CD4-positive, alpha-beta T cell treated with Interleukin-6 for 4 hours (primary cell): ENCODE measurements around the gene ASB5.
"Not testable (repeated sequence)": the region's sequence is repeated elsewhere in the genome, so short reads cannot be mapped to it uniquely, and the experiment has no call there.

Source experiments
- DNase-seq: peaks from one replicate; pipeline ENCODE4 v3.0.0-alpha.2; 2020; ENCODE audit warnings: mixed read lengths

The ASB5 gene, protein sequence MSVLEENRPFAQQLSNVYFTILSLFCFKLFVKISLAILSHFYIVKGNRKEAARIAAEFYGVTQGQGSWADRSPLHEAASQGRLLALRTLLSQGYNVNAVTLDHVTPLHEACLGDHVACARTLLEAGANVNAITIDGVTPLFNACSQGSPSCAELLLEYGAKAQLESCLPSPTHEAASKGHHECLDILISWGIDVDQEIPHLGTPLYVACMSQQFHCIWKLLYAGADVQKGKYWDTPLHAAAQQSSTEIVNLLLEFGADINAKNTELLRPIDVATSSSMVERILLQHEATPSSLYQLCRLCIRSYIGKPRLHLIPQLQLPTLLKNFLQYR

DNA sequence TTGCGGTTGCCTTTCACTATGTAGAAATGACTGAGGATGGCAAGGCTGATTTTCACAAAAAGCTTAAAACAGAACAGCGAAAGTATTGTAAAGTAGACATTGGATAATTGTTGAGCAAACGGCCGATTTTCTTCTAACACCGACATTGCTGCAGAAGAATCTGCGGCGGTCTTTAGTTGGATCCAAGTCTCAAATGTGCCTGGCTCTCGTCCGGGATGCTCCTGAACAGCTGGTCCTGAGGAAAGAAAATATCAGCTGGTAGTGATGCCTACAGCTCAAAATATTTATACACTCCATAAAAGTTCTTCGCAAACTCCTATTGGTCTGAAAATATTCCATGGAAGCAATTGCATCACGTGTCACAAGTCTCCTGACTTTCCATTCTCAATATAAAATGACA lies at the start of gene ASB5:
ASB5 (minus strand) TSS at position 260 of the 400 bp plus-strand sequence; CDS start at position 146, 114 bp downstream.
- DNase-seq: no peak

DNA sequence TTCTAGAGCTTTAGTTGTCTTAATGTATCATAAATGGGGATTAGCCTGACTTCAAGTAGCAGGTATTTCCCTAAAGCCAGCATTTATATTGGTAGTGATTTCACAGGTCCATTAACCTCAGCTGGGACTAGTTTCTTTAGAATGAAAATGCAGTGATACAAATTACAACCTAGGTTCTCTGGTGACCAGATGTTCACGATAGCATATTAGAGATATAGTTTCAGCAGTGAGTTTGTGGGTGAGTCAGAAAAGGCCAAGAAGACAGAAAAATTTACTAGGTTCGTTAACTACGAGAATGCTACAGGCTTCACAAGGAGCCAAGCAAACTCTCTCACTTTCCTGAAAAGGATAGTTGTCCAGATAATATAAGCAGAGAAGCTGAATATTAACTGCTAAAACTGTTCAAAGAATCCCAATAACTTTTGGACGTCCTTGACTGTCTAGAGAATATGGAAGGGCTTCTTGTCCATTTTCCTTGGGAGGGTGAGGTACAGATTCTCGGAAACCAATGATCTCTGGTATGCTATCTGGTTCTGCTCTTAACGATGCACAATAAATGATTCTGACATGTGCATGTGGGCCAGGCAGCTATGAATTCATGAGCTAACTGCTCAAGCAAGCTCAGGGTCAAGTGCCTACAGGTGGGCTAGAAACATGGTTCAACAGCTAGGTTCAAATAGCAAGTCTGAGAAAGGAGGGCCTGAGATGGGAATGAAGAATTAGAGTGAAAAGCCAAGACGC lies 44.7 kb upstream of the ASB5 start:
- DNase-seq: no peak

DNA sequence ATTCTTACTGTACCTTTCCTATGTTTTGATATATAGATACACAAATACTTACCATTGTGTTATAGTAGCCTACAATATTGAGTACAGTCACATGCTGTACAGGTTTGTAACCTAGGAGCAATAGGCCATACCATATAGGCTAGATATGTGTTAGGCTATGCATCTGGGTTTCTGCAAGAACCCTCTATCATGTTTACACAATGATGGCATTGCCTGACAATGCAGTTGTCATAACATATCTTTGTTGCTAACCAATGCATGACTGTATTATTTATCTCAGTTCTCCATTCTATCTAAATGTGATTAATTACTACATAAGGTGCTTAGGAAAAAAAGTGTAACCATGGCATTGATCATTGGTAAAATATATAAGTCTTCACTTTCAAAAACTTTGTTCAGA lies 40.8 kb upstream of the ASB5 start:
- DNase-seq: no peak

DNA sequence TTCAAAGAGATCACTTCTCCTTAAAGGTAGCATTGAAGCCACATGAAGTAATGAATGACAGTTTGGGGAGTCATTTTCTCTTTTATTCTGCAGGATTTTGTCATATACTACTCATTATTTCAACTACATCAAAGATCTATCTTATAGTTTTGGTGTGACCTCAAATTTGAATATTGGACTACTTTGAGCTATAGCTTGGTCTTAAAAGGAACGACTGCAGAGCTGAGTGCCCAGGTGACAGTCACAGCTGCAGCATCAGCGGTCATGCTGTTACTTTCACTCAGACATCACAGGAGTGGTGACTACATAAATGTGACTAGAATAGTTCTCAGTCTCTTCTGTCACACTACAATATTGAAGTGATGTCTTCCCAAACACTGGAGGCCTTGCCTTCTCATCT lies 40.0 kb upstream of the ASB5 start:
- DNase-seq: no peak

DNA sequence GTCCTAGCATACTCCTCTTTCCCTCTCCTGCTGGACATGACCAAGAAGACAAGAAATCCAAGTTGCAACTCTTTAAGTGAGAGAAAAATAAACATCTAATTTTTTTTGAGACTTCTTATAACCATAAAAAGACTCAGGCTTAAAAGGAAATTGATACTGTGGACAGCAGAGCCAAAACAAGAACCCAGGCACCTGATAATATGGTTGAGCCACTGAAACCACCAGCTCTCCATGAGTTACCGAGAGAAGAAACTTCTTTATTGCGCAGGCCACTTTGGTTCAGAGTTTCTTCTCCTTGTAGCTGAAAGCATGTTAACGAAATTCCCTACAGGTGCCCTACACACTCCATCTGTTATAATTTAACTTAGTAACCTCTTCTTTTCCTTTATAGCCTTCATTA lies 39.4 kb upstream of the ASB5 start:
- DNase-seq: no peak

DNA sequence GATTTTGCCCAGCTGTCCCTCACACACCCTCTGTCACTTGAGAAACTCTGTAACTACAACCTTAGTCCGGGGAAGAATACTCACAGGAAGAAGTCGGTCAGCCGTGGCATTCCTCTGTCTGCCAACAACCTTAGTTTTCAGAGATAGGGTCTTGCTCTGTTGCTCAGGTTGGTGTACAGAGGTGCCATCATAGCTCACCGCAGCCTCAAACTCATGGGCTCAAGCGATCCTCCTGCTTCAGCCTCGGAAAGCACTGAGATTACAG lies 38.6 kb upstream of the ASB5 start:
- no peak for DNase-seq

DNA sequence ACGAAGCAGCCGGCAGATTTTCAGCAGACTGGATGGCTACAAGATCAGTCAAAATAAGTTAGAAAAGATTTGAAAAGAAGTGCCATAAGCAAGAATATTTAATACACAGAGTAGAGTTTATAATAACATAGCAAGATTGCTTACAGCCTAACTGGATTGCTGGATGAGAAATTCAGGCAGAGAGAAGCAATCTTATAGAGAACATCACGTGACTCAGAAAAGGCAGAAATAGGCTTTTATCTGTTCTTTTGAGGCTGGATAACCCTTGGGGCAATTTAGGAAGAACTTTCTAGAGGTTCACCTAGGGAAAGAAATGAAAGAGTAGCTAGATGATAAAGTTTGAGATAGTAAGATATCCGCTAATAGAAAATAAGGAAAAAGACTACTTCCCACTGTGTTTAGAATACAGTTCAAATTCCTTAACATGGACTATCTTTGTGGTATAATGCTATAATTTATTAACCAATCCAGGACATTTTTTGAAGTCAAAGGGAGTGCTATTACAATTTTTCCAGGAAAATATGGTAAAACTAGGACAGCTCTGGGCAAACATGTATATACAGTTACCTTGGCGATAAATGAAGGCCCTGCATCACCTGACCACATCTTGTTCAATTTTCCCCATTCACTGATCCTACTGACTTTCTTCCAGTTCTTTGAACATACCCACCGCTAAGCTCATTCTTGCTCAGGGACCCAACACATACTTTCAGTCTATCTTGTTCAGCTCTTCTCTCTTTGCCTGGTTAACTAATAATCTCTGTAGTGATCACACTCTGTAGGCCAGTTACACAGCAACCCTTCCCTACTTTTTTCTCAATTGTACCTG lies 38.0 kb upstream of the ASB5 start:
- DNase-seq: no peak

DNA sequence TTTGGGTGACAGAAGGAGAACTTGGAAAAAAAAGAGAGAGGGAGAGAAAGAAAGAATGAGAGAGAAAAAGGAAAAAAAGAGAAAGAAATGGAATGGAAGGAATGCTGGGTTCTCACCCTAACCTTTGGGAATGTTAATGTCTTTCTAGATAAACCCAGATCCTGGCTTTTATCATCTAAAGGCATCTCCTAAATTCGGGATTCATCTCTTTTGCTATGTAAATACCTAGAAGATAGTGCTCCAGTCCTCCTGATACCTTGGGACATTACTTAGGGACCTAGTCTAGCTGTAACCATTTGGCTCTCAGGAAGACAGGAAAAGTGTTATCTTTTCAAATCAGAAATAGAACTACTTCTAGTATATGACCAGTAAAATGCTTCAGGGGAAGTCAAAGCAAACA lies 34.9 kb upstream of the ASB5 start:
- DNase-seq: no peak

DNA sequence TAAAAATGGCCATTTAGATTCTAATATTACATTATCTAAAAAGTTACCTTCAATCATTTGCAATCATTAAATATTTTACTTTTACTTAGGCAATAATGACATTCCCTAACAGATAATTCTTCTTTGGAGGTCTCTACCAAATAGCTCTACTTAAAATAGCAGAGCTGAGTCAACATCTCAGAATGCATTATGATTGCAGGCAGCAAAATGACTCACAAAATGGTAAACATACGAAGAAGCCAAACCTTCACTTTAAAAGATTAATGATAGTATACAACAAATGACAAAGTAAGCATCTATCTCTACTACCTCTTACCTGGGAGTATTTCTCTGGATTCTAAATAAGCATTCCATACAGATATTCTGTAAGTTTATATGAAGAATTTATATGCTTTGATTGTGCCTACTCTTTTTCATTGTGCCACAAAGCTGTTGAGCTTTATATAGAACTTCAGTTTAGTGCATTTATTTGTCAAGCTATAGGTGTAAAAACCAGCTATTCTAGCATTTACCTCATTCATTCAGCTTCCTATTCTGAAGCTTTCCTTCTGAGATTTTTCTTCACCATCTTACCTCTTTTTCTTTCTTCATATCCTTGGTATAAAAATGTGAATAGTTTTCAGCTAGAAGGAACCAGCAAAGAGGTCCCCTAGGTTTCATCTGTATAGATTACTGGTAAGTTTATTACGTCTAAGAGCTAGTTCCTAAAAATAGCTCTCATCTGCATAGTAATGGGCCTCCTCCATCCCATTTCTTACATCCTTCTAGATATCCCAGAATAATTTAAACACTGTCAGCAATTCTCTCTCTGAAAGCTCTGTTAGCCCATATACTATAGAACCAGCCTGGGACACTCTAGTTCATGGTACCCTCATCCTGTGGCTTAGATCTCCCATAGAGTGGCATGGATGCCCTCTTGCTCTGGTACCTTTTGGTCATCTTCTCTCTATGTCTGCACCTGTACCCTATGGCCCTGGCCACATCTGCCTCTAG lies 33.6 kb upstream of the ASB5 start:
- no peak for DNase-seq

DNA sequence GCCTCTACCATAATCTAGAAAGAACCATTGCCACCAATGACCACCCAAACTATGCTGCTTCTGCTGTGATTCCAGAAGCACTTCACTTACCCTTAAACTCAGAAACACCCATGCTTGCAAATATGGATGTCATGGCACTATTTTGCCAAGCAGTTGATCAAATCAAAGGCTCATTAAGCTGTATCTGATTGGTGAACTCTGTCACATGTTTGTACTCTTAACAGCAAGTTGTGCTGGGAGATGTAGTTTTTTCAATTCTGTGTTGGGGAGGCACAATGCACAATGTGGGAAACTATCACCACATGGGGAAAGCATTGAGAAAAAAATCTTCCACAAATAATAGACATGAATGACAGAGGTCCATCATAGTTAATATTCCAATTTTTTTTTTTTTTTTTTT lies 31.5 kb upstream of the ASB5 start:
- no peak for DNase-seq

DNA sequence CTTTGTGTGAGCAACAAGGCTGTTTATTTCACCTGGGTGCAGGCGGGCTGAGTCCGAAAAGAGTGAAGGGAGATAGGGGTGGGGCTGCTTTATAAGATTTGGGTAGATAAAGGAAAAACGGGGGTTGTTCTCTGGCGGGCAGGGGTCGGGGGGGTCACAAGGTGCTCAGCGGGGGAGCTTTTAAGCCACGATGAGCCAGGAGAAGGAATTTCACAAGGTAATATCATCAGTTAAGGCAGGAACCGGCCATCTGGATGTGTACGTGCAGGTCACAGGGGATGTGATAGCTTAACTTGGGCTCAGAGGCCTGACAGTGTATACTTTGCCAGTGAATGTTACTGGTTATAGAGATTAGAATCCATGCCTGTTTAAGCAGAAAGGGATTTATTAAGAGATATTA lies 31.0 kb upstream of the ASB5 start:
- no peak for DNase-seq

DNA sequence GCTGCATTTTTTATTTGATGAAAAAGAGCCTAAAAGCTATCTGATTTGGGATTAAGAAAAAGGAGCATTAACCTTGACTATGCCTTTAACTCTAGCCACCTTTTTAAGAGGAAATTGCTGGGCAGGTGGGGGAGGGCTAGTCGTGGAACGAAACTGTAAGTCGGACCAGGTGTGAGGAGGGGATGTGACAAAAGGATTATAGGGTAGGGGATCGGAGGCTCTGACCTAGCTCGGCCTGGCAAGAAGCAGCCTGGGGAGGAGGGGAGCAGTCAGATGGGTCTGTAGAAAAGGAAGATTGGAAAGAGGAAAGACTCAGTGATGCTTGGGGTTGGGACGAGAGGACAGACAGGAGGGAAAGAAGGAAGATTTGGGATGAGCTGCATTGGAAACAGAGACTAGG lies 29.6 kb upstream of the ASB5 start:
- DNase-seq: no peak

DNA sequence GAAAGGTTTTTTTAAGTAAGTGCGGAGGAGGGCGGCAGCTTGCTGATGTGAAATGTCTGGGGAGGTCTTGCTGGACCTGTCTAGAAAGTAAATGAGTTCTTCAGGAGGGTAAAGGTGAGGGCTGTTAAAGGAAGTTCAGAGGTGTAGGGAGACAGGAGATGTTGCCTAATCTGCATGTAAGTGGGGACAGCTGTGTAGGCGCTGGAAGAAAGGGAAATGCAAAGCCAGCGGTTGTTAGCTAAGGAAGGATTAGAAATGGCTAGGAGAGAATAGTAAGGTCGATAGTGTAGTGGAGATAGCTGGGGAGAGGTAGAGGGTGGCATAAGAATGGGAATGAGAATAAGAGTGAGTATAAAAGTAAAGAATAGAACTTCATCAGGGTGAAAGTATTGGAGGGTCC lies 26.9 kb upstream of the ASB5 start:
- DNase-seq: not testable (repeated sequence)

DNA sequence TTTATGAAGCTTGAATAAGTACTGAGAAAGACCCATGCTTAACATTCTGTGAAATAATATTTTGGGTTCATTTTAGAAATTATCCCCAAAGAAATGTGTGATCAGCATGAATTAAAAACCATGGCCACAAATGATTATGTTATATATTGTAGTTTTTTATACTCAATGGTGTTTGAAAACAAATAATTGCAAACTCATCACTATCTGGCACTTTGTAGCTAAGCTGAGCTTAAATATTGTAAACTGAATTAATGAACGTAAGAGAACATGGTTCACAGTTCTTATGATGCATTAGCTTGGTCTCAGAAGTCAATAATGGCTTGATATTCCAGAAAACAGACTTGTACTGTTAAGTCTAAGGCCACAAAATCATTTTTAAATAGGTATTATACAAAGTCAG lies 24.6 kb upstream of the ASB5 start:
- no peak for DNase-seq

DNA sequence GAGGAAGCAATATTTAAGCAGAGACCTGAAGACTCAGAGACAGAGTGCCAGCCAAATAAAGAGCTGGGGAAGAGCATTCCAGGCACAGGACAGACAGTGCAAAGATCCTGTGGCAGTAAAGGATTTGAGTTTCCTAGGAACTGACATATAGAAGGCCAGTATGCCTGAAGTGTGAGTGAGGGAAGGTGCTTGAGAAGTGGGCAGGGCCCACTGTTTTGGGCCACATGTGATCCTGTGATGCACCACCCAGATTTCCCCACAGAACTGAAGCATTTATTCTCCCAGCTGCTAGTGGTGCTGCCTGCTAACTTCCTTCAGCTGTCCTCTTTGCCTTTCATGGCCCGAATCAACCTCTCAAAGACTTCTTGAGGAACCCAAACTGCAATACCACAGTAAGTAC lies 23.9 kb upstream of the ASB5 start:
- no peak for DNase-seq

DNA sequence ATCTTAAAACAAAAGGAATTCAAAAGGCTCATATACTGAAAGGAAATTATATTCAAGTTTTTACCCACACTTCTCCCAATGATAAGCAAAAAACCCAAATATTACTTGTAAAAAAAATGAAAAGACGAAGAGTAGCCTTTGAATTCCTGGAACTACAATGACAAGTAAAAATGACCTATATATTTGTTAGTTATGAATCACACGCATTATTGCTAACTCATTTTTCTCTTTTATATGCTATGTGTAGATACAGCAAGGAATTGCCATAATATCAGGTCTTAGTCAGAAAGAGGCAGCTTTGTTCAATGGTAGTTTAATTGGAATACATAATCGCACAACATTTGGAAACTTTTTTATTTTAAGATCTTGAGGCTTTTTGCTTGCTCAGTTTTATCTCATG lies 22.7 kb upstream of the ASB5 start:
- no peak for DNase-seq

DNA sequence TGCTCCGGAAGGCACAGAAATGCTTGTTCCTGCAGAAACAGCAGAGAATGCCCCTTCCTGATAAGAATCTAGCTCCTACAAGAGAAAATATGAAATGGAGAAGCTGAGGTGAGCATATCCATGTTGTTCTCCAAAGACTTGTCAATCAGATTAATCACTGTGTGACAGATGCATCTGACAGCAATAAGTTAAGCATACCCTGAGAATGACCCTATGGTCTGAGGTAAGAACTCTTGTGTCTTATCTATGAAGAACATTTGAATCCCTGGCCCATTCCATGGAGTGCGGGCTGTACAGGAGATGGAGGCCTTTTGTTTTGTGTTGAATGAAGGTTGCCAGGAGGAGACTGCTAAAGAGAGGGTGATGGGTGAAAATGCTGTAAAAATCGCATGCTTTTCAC lies 21.5 kb upstream of the ASB5 start:
- no peak for DNase-seq

DNA sequence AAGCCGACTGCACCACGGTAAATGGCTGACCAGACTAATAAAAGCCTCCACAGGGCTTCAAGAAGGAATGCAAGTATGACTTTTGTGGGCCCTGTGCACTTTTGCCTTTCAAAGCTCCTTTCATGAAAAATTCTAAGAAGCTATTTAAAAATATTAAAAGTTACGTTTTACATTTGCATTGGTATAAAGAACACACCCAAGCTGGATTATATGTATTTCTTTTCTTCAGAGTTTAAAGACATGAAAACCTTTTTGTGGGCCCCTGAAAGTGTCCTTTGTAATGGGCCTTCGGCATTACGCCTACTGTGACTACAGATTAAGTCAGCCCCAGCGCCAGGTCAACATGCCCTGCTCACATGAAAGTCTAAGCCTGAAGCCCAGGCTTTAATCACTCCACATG lies 20.5 kb upstream of the ASB5 start:
- no peak for DNase-seq

DNA sequence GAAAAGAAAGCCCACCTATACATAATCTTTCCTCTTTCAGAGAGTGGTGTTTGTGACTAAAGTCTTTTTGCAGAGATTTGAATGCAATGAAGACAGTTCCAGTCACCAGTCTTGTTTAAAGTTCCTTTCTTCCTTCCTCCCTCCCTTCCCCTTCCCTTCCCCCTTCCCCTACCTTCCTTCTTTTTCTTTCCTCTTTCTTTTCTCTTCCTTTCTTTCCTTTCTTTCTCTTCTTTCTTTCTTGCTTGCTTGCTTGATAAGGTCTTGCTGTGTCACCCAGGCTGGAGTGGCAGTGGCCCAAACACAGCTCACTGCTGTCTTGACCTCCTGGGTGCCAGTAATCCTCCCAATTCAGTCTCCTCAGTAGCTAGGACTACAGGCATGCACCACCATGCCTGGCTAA lies 19.0 kb upstream of the ASB5 start:
- no peak for DNase-seq

DNA sequence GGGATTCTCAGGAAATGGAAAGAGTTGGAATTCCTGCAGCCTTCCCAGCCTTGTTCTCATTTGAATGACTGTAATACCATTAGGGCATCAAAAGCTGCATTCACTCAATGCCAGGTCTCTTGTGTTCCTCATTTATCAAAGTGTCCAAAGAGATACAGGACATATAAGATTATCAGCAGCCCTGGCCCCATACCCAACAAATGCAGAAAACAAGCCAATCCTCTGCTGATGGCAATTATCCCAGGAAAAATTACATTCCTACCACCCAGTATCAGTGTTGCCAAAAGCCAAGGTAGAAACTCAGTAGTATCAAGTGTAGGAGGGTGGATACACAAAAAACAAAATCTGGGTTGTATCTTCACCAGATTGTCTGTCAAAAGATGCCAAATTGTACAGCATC lies 18.5 kb upstream of the ASB5 start:
- no peak for DNase-seq

DNA sequence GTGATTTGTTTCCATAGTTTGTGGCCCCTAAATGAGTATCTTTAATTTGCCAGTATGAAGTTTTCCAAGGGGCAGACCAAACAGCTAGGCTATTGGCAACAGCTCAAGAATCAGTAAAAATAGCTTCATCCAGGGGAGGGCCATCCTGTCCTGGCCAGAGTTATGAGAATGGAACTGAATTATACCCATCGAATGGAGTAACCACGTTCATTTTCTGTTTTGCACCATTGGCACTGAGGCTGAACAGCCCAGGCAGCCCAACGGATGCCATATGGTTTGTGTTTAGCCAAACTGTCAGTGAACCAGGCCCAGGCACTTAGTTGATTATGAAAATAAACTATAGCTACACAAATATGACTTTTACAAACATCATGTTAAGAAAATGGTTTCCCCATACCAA lies 17.7 kb upstream of the ASB5 start:
- no peak for DNase-seq

DNA sequence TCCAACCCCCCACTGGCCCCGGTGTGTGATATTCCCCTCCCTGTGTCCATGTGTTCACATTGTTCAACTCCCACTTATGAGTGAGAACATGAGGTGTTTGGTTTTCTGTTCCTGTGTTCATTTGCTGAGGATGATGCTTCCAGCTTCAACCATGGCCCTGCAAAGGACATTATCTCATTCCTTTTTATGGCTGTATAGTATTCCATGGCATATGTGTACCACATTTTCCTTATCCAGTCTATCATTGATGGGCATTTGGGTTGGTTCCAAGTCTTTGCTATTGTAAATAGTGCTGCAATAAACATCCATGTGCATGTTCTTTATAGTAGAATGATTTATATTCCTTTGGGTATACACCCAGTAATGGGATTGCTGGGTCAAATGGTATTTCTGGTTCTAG lies 10.5 kb upstream of the ASB5 start:
- DNase-seq: not testable (repeated sequence)
